ENCODE measurements around the gene CNIH4. TPM values are rescaled to one million over a fixed set of nuclear protein-coding genes. Genes with fewer than 3 reads are reported as not detected.

Gene CNIH4
- total RNA-seq, 6 experiments from 2014 or later: 9.9 to 22.1 (median 18.1) TPM

DNA sequence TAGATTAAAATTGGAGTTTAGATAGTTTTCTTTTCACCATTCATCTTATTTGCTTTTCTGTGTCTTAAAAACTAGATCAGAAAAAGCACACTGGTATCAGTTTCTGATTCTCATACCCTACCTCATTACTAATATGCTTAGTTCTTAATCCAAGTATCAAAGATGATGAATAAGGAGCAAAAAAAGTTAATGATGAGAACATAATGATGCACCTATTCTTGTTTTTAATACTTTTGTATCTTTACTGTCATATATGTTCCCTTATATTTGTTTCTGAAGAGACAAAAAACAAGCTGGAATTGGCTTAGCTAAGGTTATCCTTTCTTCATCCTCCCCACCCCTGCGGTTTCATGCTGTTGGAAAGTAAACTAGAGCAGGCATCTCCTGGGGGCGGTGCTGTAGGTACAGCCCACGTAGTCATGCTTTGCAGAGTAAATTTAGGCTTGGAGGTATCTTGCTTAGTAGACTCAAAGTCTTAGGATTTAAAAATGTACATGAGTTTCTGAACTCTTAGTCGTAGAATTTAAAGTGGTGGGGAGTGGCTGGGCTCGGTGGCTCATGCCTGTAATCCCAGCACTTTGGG, 16.4 kb downstream of the CNIH4 start:
- no peaks in the 10 kb centered on the region for H3K9me3 ChIP-seq
- TF ChIP-seq POLR2A (IDR thresholded peaks at IDR 0.05): no peak
- TF ChIP-seq, protein P1, sequence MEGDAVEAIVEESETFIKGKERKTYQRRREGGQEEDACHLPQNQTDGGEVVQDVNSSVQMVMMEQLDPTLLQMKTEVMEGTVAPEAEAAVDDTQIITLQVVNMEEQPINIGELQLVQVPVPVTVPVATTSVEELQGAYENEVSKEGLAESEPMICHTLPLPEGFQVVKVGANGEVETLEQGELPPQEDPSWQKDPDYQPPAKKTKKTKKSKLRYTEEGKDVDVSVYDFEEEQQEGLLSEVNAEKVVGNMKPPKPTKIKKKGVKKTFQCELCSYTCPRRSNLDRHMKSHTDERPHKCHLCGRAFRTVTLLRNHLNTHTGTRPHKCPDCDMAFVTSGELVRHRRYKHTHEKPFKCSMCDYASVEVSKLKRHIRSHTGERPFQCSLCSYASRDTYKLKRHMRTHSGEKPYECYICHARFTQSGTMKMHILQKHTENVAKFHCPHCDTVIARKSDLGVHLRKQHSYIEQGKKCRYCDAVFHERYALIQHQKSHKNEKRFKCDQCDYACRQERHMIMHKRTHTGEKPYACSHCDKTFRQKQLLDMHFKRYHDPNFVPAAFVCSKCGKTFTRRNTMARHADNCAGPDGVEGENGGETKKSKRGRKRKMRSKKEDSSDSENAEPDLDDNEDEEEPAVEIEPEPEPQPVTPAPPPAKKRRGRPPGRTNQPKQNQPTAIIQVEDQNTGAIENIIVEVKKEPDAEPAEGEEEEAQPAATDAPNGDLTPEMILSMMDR (IDR thresholded peaks at IDR 0.05): no peak
- no peak for ATAC-seq
- H3K27me3 ChIP-seq: no peaks in the 10 kb centered on the region
- 92% methylated on average over 5 of the region's 5 CpGs for WGBS (ENCODE audit: insufficient coverage, low coverage, low lambda C conversion rate, missing lambda C conversion rate)
- H3K36me3 ChIP-seq: peaks cover 0 to 61% (median 9%) of the 10 kb centered on the region in 4 donors
- DNase-seq: no peak
- H3K4me1 ChIP-seq: no peaks in the 10 kb centered on the region
- intact Hi-C loops (cut with DNase I): no loop called here
- H3K27ac ChIP-seq: no peak overlapping the region
- no peak overlapping the region for H3K4me3 ChIP-seq

DNA sequence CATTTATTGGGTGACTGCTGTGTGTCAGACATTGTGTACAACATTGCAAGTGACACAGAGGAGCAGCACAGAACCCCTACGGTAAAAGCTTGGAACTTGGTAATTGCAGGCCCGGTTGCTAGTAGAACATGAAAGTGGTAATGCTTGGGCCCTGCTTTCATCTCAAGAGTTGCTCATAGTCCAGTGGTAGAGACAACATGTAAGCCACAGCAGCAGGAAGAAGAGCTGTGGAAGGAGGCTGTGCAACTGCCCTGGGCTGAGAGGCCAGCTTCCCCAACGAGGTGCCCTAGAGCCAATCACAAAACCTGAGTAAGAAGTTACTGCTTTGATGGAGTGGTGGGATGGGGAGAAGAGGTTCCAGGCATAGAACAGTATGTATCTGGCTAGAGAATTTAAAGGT, 18.4 kb downstream of the CNIH4 start:
- DNase-seq (no peak), ATAC-seq (no peak)
- Histone ChIP-seq H3K27ac (no peak overlapping the region), H3K27me3 (no peaks in the 10 kb centered on the region), H3K36me3 (peaks cover 0 to 42% (median 9%) of the 10 kb centered on the region in 4 donors), H3K4me3 (no peak overlapping the region), H3K9me3 (no peaks in the 10 kb centered on the region), H3K4me1 (peaks cover 0 to 3% (median 0%) of the 10 kb centered on the region in 4 donors)
- 71% methylated on average over 3 of the region's 3 CpGs for whole genome bisulfite sequencing (ENCODE audit: insufficient coverage, low coverage, low lambda C conversion rate, missing lambda C conversion rate)
- TF ChIP-seq, protein P1 (IDR thresholded peaks at IDR 0.05): no peak
- no peak for TF ChIP-seq POLR2A (IDR thresholded peaks at IDR 0.05)
- intact Hi-C loops (cut with DNase I): no loop called here

DNA sequence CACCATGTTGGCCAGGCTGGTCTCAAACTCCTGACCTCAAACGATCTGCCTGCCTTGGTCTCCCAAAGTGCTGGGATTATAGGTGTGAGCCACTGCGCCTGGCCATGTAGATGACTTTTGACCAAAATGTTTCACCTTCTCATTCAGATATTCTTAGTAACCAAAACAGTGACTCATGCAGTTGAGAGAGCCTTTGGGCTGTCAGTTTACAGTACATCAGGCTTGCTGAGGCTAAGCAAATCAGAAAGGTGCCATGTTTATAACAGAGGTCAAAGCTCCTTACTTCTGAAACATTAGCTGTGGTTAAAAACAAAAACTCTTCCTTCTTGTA, 21.0 kb downstream of the CNIH4 start:
- peaks cover 0 to 3% (median 0%) of the 10 kb centered on the region in 4 donors for H3K4me1 ChIP-seq
- no peaks in the 10 kb centered on the region for H3K27me3 ChIP-seq
- H3K36me3 ChIP-seq: peaks cover 0 to 18% (median 4%) of the 10 kb centered on the region in 4 donors
- no peak overlapping the region for H3K4me3 ChIP-seq
- DNase-seq (no peak), ATAC-seq (peak in 2 of 4 donors; percentile 23 to 84)
- intact Hi-C loops (cut with DNase I): no loop called here
- no peaks in the 10 kb centered on the region for H3K9me3 ChIP-seq
- TF ChIP-seq, protein P1 (IDR thresholded peaks at IDR 0.05): no peak
- TF ChIP-seq POLR2A (IDR thresholded peaks at IDR 0.05): no peak
- no peak overlapping the region for H3K27ac ChIP-seq
- 86% methylated on average over 2 of the region's 2 CpGs for WGBS (ENCODE audit: insufficient coverage, low coverage, low lambda C conversion rate, missing lambda C conversion rate)

DNA sequence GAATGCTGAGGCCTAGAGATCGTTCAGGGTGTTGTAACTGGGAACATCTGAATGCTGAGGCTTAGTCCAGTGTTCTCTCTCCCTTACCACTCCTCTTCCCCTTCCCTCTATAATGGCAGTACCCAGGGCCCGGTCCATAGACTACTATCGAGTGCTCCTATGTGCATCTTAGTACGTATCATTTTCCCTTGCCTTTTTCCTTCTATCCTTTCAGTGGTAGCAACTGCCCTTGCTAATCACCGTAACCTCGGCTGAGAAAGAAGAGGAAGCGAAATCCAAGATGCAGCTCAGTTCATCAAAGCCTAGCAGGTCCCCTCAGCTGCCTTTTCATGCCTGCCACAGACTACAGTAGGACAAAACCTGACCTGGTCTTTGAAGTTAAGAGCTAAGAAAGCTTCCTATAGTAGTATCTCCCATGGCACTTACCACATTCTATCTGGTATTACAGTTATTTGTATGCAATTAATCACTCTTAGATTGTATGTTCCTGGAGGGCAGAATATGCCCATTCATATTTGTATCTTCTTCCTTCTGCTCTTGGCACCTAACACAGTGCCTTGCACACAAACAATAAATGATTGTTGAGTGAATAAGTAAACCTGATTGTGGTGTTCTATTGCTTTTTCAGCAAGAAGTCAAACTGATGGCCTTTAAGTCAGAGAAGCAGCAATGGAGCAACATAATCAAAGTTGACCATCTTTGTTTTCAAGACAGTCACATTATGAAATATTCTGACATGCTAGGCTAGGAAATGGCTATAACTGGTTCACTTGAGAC, 22.4 kb downstream of the CNIH4 start:
- TF ChIP-seq, protein P1 (IDR thresholded peaks at IDR 0.05): no peak
- no peak for TF ChIP-seq POLR2A (IDR thresholded peaks at IDR 0.05)
- Histone ChIP-seq H3K36me3 (peaks cover 0 to 12% (median 4%) of the 10 kb centered on the region in 4 donors), H3K9me3 (no peaks in the 10 kb centered on the region), H3K4me3 (no peak overlapping the region), H3K27ac (no peak overlapping the region), H3K4me1 (peaks cover 0 to 3% (median 0%) of the 10 kb centered on the region in 4 donors), H3K27me3 (no peaks in the 10 kb centered on the region)
- ATAC-seq: peak in 1 of 4 donors; percentile 11
- WGBS (ENCODE audit: insufficient coverage, low coverage, low lambda C conversion rate, missing lambda C conversion rate): 78% methylated on average over 7 of the region's 7 CpGs
- no peak for DNase-seq
- intact Hi-C loops (cut with DNase I): no loop called here

Measured in right lobe of liver (tissue), 6 donors.